ENCODE data around the gene STAP2.

DNA sequence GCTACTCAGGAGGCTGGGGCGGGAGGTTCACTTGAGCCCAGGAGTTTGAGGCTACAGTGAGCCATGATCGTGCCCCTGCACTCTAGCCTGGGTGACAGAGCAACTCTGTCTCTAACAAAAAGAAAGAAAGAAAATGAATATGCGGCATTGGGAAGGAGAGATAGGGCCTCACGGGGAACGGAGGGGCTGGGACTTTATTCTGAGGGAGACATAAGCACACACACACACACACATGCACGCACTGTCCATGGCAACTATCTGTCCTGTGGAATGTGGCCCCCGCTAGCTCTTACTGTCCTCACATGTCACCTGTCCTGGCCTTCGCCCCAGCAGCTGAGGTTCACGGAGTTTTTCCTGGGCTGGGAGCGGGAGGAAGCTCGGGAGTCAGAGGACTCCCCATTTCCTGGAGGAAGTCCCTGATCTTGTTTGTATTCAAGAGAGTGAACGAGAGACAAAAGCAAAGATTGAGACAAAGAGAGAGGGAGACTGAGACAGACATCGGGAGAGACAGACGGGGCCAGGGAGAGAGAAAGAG lies 654 bp downstream of the STAP2 start:
- TF ChIP-seq, protein P1, sequence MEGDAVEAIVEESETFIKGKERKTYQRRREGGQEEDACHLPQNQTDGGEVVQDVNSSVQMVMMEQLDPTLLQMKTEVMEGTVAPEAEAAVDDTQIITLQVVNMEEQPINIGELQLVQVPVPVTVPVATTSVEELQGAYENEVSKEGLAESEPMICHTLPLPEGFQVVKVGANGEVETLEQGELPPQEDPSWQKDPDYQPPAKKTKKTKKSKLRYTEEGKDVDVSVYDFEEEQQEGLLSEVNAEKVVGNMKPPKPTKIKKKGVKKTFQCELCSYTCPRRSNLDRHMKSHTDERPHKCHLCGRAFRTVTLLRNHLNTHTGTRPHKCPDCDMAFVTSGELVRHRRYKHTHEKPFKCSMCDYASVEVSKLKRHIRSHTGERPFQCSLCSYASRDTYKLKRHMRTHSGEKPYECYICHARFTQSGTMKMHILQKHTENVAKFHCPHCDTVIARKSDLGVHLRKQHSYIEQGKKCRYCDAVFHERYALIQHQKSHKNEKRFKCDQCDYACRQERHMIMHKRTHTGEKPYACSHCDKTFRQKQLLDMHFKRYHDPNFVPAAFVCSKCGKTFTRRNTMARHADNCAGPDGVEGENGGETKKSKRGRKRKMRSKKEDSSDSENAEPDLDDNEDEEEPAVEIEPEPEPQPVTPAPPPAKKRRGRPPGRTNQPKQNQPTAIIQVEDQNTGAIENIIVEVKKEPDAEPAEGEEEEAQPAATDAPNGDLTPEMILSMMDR (IDR thresholded peaks at IDR 0.05), result no peak
- no peak for TF ChIP-seq POLR2A (IDR thresholded peaks at IDR 0.05)
- no peak for TF ChIP-seq EP300 (IDR thresholded peaks at IDR 0.05)
